Stimulated activated CD4-positive, alpha-beta T cell treated with anti-CD3 and anti-CD28 coated beads, Interleukin-1b, Interleukin-23, amount 100 ng/mL, for 1 hour (primary cell): Measurements from ENCODE around the gene IDNK.

ENCODE experiments used
- DNase-seq, 2 donors: peaks; one replicate each; pipeline ENCODE4 v3.0.0-alpha.2; 2020; ENCODE audit warnings: low read depth in 2 of 2

The IDNK gene

DNA sequence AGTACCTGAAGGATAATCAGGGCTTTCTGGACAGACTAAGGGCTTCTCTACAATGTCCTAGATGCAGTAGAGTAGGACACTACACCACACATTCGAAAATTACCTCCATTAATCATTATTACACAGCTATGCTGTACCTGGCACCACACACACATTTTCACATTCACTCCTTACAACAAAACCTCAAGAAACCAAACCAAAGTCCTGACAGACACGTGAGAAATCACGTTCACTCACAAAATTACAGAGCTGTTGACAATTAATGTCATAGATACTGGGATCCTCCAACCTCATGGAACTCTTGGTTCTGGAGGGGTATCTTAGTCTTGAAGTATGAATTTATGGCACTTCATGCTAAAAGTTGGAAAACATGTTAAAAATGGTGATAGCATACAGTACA, 68.5 kb downstream of the IDNK start:
- DNase-seq, result no peak
